K562 (cell line): Measurements from ENCODE around the gene KIF26A.

Experiments
- HDAC6 ChIP-seq: IDR thresholded peaks from 2 replicates; pipeline ENCODE4 v1.6.1; 2012; ENCODE audit warnings: low read depth, mild to moderate bottlenecking, control low read depth, inconsistent platforms, low read length, moderate library complexity
- L3MBTL2 ChIP-seq: fragments of 450-650 bp; IDR thresholded peaks from 2 replicates; pipeline ENCODE4 v1.6.1; 2016; ENCODE audit warnings: mild to moderate bottlenecking, moderate library complexity
- MYC ChIP-seq, 2 experiments: fragments of 250-450 bp in 1 of 2; sonication (Bioruptor Pico) in 1 of 2; IDR thresholded peaks; 2 replicates each; pipeline versions ENCODE4 v1.5.1 to v1.6.1; 2012 to 2021; ENCODE audit warnings: low read depth in 2 of 2, borderline replicate concordance in 1 of 2, improper control_type of control experiment in 1 of 2, low read length in 1 of 2, mild to moderate bottlenecking in 1 of 2, moderate library complexity in 1 of 2
- POLR2AphosphoS5 ChIP-seq: IDR thresholded peaks from 2 replicates; pipeline ENCODE4 v1.6.1; 2011; ENCODE audit warnings: mild to moderate bottlenecking, low read depth, low read length, moderate library complexity; ENCODE audit not compliant: control insufficient read depth, insufficient read depth
- SMARCB1 ChIP-seq: IDR thresholded peaks from 2 replicates; pipeline ENCODE4 v1.6.1; 2011; ENCODE audit warnings: improper control_type of control experiment, low read depth; ENCODE audit not compliant: insufficient read length
- STAG1 ChIP-seq: sonication (generic); formaldehyde crosslinking; IDR thresholded peaks from 2 replicates; pipeline ENCODE4 v1.5.0; 2020; ENCODE audit warnings: missing genetic modification reagents, borderline replicate concordance
- UBTF ChIP-seq, 2 experiments: IDR thresholded peaks; 2 replicates each; pipeline ENCODE4 v1.6.1; 2012; ENCODE audit warnings: improper control_type of control experiment in 2 of 2, low read depth in 2 of 2, low read length in 2 of 2, borderline replicate concordance in 1 of 2
- ZNF449 ChIP-seq: fragments of 250-450 bp; sonication (Bioruptor Pico); IDR thresholded peaks from 2 replicates; pipeline ENCODE4 v1.8.0; 2022; ENCODE audit warnings: moderate library complexity, mild to moderate bottlenecking, inconsistent platforms
- ZNF592 ChIP-seq: fragments of 450-650 bp; IDR thresholded peaks from 2 replicates; pipeline ENCODE4 v1.6.1; 2017; ENCODE audit warnings: antibody characterized with exemption, mild to moderate bottlenecking
- ZNF639 ChIP-seq, 2 experiments: fragments of 200-800 bp in 1 of 2; sonication (Bioruptor generic) in 1 of 2; sonication (generic) in 1 of 2; formaldehyde crosslinking in 1 of 2; IDR thresholded peaks in 1 of 2; conservative IDR thresholded peaks in 1 of 2; 2 replicates each; pipeline versions ENCODE4 v1.5.0 to v1.6.1; 2016 to 2020; ENCODE audit warnings: missing compliant biosample characterization in 1 of 2, missing genetic modification characterization in 1 of 2, missing genetic modification reagents in 1 of 2
- ZZZ3 ChIP-seq: fragments of 450-650 bp; IDR thresholded peaks from 2 replicates; pipeline ENCODE4 v1.6.1; 2016; ENCODE audit warnings: antibody characterized with exemption, mild to moderate bottlenecking, moderate library complexity

- TF ChIP-seq POLR2AphosphoS5 (no peak), MYC (IDR thresholded peaks at IDR 0.05; ENCODE audit: low read depth, low read length) (no peak), MYC (CRISPR knock-in tag; IDR thresholded peaks at IDR 0.05; ENCODE audit: borderline replicate concordance, low read depth) (no peak), ZZZ3 (no peak), ZNF639 (CRISPR knock-in tag; conservative IDR thresholded peaks at IDR 0.05 in 1 of 2, IDR thresholded peaks at IDR 0.05 in 1 of 2) (no peak), UBTF (IDR thresholded peaks at IDR 0.05; ENCODE audit: borderline replicate concordance in 1 of 2, low read depth in 2 of 2, low read length in 2 of 2) (no peak), STAG1 (CRISPR knock-in tag) (no peak), HDAC6 (no peak), L3MBTL2 (no peak), SMARCB1 (no peak), ZNF449 (no peak), ZNF592 (no peak)
Measured at GRCh38 chr14:104200591-104200990, 62.2 kb downstream of the KIF26A start.
